Measurements from ENCODE around the gene DOCK1.

Gene DOCK1

GRCh38 chr10:127420138-127420684, 515.0 kb downstream of the DOCK1 start:
- H4K20me1 ChIP-seq (ENCODE audit: insufficient read depth) = no peaks in the 10 kb centered on the region
- no peak overlapping the region for H3K4me2 ChIP-seq
- H3K4me1 ChIP-seq (ENCODE audit: low read depth, poor library complexity, severe bottlenecking) = no peaks in the 10 kb centered on the region
- no peaks in the 10 kb centered on the region for H3K79me2 ChIP-seq (ENCODE audit: insufficient read depth, low read depth)
- no peak overlapping the region for H2AFZ ChIP-seq (ENCODE audit: low read depth)
- no peak overlapping the region for H3K9ac ChIP-seq
- H3K4me3 ChIP-seq (IDR thresholded peaks at IDR 0.05; ENCODE audit: insufficient read depth, low read depth, low read length) = no peak overlapping the region
- H3K36me3 ChIP-seq (ENCODE audit: insufficient read depth) = no peaks in the 10 kb centered on the region
- no peaks in the 10 kb centered on the region for H3K27me3 ChIP-seq (ENCODE audit: insufficient read depth, low read depth)
- H3K27ac ChIP-seq = no peak overlapping the region
- no peak for TF ChIP-seq CTCF (conservative IDR thresholded peaks at IDR 0.05; ENCODE audit: low read depth, low read length)

GRCh38 chr10:127423218-127423915, 518.1 kb downstream of the DOCK1 start:
- H3K4me2 ChIP-seq = no peak overlapping the region
- H3K27ac ChIP-seq = no peak overlapping the region
- no peaks in the 10 kb centered on the region for H3K79me2 ChIP-seq (ENCODE audit: insufficient read depth, low read depth)
- H3K27me3 ChIP-seq (ENCODE audit: insufficient read depth, low read depth) = no peaks in the 10 kb centered on the region
- no peaks in the 10 kb centered on the region for H4K20me1 ChIP-seq (ENCODE audit: insufficient read depth)
- H3K4me3 ChIP-seq (IDR thresholded peaks at IDR 0.05; ENCODE audit: insufficient read depth, low read depth, low read length) = no peak overlapping the region
- H3K4me1 ChIP-seq (ENCODE audit: low read depth, poor library complexity, severe bottlenecking) = no peaks in the 10 kb centered on the region
- H2AFZ ChIP-seq (ENCODE audit: low read depth) = no peak overlapping the region
- no peaks in the 10 kb centered on the region for H3K36me3 ChIP-seq (ENCODE audit: insufficient read depth)
- no peak for TF ChIP-seq CTCF (conservative IDR thresholded peaks at IDR 0.05; ENCODE audit: low read depth, low read length)
- H3K9ac ChIP-seq = no peak overlapping the region

- Histone ChIP-seq H3K4me1 (ENCODE audit: low read depth, poor library complexity, severe bottlenecking) (no peaks in the 10 kb centered on the region), H3K27me3 (ENCODE audit: insufficient read depth, low read depth) (no peaks in the 10 kb centered on the region), H3K4me2 (no peak overlapping the region), H3K4me3 (IDR thresholded peaks at IDR 0.05; ENCODE audit: insufficient read depth, low read depth, low read length) (no peak overlapping the region), H3K36me3 (ENCODE audit: insufficient read depth) (no peaks in the 10 kb centered on the region), H3K27ac (no peak overlapping the region), H2AFZ (ENCODE audit: low read depth) (no peak overlapping the region), H3K79me2 (ENCODE audit: insufficient read depth, low read depth) (no peaks in the 10 kb centered on the region), H4K20me1 (ENCODE audit: insufficient read depth) (no peaks in the 10 kb centered on the region), H3K9ac (no peak overlapping the region)
- no peak for TF ChIP-seq CTCF (conservative IDR thresholded peaks at IDR 0.05; ENCODE audit: low read depth, low read length)
These were observed 519.5 kb downstream of the DOCK1 start for GRCh38 chr10:127424594-127425264.

- no peaks in the 10 kb centered on the region for H3K27me3 ChIP-seq (ENCODE audit: insufficient read depth, low read depth)
- H3K9ac ChIP-seq = no peak overlapping the region
- H3K4me3 ChIP-seq (IDR thresholded peaks at IDR 0.05; ENCODE audit: insufficient read depth, low read depth, low read length) = no peak overlapping the region
- H3K79me2 ChIP-seq (ENCODE audit: insufficient read depth, low read depth) = no peaks in the 10 kb centered on the region
- H3K4me1 ChIP-seq (ENCODE audit: low read depth, poor library complexity, severe bottlenecking) = no peaks in the 10 kb centered on the region
- H3K27ac ChIP-seq = no peak overlapping the region
- H3K4me2 ChIP-seq = no peak overlapping the region
- H2AFZ ChIP-seq (ENCODE audit: low read depth) = no peak overlapping the region
- TF ChIP-seq CTCF (conservative IDR thresholded peaks at IDR 0.05; ENCODE audit: low read depth, low read length) = no peak
- H4K20me1 ChIP-seq (ENCODE audit: insufficient read depth) = no peaks in the 10 kb centered on the region
- no peaks in the 10 kb centered on the region for H3K36me3 ChIP-seq (ENCODE audit: insufficient read depth)
These were observed 521.5 kb downstream of the DOCK1 start for GRCh38 chr10:127426746-127427145.

All from KMS-11 (cell line).